ENCODE results near the gene CCL17.
"Not testable (repeated sequence)": the region's sequence is repeated elsewhere in the genome, so short reads cannot be mapped to it uniquely, and the experiment has no call there.

The CCL17 gene

DNA sequence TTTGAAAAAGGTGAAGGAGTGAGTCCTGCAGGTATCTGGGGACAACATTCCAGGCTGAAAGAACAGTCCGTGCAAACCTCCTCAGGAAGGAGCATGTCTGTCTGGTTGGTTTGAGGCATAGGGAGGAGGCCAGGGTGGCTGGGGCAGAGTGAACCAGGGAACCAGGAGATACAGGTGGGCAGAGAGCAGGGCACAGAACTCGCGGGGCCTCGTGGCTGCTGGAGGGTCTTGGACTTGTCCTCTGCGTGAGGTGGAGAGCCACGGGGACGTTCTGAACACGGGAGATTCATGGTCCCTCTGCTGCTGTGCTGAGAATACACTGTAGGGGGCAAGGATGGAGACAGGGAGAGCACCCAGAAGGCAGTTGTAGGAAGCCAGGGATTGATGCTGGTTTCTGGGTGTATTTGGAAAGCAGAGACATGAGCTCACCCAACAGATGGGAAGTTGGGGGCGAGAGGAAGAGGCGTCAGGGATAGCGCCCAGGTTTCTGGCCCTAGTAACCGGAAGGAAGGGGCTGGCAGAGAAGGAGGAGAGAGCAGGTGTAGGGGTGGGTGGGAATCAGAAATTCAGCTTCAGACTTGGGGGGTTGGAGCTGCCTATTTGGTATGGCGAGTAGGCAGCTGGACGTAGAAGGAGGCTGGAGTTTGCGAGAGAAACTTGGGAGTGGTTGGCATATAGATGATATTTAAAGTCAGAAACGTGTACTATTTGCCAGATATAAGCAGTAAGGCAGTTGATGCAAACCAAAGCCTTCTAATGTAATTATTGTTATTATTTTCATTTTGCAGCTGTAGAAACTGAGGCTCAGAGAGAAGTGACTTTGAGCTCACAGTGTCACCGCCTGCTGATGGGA, at the start of gene CCL17:
CCL17 (plus strand) TSS at position 803 of the 853 bp plus-strand sequence. CDS start 9,166 bp downstream, outside the sequence.
- no peak for DNase-seq (ENCODE audit: low read depth)

DNA sequence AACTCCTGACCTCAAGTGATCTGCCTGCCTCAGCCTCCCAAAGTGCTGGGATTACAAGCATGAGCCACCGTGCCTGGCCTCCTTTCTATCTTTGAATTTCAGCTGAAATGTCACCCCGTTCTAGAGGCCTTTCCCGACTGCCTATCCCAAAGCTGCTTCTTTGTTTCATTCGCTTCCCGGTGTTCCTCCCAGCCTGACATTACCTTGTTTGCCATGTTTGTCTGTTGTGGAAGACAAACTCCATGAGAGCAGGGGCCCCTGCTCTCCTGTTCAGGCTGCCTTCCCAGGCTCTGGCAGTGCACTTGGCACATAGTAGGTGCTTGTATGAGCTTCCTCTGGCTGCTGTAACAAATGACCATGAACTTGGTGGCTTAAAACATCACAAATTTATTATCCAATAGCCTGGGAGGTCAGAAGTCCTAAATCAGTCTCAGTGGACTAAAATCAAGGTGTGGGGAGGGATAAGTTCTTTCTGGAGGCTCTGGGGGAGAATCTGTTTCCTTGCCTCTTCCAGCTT, 48.6 kb upstream of the CCL17 start:
- DNase-seq (ENCODE audit: low read depth): no peak

DNA sequence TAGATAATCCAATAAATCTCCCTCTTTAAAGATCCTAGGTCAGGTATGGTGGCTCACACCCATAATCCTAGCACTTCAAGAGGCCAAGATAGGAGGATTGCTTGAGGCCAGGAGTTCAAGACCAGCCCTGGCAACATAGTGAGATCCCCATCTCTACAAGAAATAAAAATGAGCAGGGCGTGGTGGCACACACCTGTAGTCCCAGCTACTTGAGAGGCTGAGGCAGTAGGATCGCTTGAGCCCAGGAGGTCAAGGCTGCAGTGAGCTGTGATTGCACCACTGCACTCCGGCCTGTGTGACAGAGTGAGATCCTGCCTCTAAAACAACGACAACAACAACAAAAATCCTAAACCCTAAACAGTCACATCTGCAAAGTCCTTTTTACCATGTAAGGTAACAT, 48.0 kb upstream of the CCL17 start:
- no peak for DNase-seq (ENCODE audit: low read depth)

DNA sequence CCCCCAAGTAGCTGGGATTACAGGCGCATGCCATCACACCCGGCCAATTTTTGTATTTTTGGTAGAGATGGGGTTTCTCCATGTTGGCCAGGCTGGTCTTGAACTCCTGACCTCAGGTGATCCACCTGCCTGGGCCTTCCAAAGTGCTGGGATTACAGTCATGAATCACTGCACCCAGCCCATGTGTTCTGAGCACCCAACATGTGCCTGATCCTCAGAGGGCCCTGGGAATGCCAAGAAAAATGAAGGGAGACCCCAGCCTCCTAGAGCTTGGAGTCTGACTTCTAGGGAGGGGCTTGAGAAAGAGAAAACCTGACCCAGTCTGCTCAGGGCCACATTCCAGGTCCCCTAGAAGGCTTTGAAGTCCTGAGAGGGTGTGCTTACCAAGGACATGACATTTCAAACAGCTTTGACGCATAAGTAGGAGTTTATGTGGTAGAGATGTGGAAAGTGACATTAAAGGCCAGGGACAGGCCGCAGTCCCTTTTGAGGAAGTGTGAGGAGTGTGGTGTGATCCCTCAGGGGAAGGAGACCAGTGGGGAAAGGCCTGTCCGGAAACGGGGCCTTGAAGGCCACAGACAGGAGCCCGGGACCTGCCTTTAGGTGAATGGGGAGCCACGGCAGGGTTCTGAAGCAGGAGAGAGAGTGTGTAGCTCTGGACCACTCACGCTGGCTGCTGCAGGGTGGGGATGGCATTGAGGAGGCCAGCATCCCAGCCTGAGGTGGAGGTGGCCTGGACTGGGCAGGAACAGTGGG, 47.1 kb upstream of the CCL17 start:
- DNase-seq (ENCODE audit: low read depth): no peak

DNA sequence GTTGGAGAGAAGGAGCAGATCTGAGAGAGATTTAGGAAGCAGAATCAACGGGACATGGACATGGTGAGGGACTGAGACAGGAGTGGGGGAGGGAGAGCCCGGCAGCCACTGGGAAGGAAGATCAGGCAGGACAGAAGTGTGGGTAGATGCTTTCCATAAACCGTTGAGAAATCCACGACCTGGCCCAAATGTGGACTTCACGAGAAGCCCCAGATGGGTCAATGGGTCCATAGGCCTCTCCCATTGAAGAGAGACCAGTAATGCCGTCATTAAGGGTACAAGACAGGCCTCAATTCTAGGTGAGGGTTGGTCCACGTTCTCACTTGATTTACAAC, 46.5 kb upstream of the CCL17 start:
- no peak for DNase-seq (ENCODE audit: low read depth)

DNA sequence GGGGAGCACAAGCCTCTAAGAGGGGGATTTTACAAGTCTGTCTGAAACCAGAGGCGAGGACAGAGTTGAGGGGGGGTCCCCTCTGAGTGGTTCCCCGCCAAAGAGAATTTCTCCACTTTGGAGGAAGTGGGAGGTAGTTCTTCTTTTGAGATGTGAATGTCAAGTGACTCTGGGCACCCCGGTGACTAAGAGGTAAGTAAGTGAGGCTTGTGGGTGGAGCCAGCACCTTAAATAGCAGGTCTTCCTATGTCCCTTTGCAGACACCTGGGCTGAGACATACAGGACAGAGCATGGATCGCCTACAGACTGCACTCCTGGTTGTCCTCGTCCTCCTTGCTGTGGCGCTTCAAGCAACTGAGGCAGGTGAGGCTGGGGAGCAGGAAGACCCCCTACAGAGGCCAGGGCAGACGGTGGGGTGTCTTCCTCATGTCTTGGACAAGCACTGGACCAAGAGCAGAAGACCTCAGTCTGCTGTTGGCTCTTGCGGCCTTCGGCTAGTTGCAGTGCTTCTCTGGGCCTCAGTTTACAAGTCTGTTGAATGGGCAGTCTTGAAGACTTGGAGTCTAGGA, 46.0 kb upstream of the CCL17 start, which contains the start of gene CCL22:
CCL22 (plus strand) TSS at position 257 of the 569 bp plus-strand sequence; CDS start at position 291, 34 bp downstream.
- no peak for DNase-seq (ENCODE audit: low read depth)

DNA sequence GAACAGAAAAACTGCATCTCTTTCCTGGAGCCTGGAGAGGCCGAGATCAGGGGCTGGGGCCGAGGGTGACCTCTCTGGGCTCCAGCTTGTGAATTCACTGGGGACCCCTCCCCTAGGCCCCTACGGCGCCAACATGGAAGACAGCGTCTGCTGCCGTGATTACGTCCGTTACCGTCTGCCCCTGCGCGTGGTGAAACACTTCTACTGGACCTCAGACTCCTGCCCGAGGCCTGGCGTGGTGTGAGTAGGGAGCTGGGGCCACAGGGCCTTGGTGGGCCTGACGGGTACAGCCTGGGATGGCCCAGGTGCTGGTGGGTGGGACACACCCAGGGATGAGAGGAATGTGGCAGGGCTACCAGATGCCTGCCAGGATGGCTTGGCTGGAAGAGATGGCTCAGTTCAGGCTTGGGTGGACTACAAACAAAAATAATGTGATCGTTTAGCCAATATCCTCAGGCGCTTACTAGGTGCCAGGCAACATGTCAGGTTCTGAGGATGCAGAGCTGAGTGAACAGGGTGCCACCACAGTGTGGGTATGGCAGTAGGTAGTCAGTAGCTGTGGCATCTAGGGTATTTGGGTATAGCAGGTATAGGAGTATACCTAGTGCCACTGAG, 44.1 kb upstream of the CCL17 start:
- DNase-seq (ENCODE audit: low read depth): no peak

DNA sequence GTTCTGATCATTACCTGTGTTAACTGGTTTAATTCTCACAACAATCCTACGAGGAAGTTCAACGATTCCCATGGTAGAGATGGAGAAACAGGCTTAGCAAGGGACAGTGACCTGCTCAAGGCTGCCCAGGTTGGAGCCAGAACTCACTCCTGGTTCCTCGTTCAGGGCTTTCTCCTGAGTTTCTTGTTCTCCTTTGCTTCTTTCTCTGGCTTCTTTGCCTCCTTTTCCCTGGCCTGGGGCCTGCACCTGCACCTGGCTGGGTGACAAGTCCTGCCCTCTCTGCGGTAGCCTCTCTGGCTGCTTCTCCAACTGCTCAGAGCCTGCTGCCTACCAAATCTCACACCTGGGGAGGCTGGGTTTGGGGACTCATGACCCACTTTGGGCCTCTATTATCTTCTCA, 43.2 kb upstream of the CCL17 start:
- DNase-seq (ENCODE audit: low read depth): no peak

DNA sequence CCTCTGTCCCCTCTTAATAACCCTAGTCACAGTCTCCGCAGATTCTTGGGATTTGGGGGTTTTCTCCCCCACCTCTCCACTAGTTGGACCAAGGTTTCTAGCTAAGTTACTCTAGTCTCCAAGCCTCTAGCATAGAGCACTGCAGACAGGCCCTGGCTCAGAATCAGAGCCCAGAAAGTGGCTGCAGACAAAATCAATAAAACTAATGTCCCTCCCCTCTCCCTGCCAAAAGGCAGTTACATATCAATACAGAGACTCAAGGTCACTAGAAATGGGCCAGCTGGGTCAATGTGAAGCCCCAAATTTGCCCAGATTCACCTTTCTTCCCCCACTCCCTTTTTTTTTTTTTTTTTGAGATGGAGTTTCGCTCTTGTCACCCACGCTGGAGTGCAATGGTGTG, 40.4 kb upstream of the CCL17 start:
- no peak for DNase-seq (ENCODE audit: low read depth)

DNA sequence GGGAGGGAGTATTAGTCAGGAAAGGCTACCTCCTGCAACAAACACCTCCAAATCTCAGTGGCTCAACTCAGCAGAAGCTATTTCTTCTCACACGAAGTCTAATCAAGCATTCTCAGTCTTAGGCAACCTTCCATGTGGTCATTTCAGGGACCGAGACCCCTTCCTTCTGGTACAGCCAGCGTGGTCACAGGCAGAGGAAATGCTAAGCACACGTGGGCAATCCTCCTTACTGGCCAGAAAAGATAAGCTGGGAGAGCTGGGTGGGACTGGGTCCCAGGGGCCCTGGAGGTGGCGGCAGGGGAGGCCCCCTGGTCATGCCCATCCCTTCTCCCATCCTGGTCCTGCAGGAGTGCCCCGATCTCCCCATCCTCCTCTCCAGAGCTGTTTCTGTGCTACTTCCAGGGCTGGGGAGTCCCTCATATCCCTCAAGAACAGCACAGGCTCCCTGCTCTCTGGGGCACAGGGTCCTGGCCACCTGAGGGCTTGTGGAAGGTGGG, 38.0 kb upstream of the CCL17 start:
- peak; percentile 40 for DNase-seq (ENCODE audit: low read depth)

DNA sequence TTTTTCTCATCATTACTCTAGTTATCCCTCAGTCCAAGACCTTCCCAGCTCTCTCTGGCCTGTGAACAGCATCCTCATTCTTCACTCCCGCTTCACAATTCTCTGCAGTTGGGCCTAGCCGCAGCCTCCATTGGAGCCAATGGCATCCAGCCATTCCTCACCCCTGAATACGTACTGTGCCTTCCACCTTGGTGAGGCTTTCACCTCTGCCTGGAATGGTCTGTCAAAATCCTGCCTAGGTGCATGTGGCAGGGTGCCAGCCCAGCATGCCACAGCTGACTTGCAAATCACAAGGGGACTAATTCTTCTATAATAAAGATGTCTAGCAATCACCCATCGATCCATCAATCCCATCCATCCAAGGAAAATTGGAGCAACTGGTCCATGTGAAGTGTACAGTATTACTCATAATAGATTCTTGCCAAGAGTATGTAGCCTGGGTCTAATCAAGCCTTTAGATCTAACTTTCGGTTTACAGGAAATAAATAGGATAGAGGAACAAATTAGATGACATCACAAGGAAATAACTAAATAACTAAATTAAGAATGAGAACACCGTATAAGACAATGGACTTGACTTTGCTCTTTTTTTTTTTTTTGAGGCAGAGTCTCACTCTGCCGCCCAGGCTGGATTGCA, 37.3 kb upstream of the CCL17 start:
- no peak for DNase-seq (ENCODE audit: low read depth)

DNA sequence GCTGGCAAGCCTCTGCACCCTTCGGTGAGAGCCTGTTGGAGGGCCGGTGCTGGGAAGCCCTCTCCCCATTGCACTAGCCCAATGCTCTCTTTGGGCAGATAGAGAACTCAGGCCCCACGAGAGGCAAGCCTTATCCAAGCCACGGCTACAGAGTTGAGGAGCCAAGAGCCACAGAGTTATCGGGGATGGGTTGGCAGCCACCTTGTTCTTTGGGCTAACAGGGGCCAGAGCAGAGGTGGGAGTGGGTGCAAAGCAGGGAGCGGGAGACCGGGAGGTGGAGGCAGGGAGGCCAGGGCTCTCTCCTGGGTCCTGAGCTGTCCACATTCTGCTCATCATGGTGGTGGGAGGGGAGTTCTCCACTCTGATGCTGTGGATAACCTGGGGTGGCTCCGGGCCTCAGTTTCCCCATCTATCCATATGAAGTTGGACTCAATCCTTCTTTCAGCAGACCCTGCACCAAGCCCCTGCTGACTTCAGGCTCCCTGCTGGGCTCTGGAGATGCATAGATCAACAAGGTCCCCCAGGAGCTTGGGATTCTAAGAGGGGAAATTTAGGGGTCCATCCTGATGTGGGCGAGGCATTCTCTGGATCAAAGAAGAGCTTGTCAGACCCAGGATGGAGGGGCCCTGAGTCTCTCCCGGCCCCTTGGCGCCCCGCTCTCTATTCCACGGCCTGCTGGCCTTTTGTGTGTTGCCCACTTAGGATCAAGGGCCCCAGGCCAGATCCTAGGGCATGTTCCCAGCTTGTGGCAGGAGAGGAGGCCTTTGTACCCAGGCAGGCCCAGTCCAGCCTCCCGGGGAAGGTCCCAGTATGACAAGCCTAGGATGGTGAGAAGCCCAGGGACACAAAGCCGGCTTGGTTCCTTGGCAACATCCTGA, 32.8 kb upstream of the CCL17 start:
- no peak for DNase-seq (ENCODE audit: low read depth)

DNA sequence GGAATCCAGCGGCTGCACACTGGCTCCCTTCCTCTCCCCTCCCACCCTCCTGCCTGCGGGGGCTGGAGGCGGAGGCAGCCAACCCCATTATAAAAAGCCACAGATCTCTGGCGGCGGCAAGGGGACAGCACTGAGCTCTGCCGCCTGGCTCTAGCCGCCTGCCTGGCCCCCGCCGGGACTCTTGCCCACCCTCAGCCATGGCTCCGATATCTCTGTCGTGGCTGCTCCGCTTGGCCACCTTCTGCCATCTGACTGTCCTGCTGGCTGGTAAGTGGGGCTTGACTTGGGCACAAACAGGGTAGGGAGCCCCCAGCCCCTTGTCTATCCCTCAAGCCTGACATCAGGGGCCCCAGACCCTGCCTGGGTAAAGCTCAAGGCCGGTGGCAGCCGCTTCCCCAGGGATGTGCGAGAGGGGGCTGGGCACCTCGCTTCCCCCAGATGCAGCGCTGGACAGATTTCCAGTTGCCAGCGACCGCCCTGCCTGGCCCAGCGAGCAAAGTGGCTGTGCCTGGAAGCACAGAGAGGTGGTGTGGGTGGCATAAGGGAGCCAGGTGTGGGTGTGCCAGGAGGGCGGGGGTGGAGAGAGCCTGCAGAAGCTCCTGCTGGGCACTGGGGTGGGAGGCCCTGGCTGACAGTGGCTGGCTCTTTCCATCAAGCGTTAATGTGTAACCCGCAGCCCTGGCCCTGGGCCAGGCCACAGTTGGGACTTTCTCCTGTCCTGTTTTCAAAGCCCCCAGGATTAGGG, 32.0 kb upstream of the CCL17 start, which contains the start of gene CX3CL1:
CX3CL1 (plus strand) TSS at position 119 of the 745 bp plus-strand sequence; CDS start at position 198, 79 bp downstream.
- no peak for DNase-seq (ENCODE audit: low read depth)

DNA sequence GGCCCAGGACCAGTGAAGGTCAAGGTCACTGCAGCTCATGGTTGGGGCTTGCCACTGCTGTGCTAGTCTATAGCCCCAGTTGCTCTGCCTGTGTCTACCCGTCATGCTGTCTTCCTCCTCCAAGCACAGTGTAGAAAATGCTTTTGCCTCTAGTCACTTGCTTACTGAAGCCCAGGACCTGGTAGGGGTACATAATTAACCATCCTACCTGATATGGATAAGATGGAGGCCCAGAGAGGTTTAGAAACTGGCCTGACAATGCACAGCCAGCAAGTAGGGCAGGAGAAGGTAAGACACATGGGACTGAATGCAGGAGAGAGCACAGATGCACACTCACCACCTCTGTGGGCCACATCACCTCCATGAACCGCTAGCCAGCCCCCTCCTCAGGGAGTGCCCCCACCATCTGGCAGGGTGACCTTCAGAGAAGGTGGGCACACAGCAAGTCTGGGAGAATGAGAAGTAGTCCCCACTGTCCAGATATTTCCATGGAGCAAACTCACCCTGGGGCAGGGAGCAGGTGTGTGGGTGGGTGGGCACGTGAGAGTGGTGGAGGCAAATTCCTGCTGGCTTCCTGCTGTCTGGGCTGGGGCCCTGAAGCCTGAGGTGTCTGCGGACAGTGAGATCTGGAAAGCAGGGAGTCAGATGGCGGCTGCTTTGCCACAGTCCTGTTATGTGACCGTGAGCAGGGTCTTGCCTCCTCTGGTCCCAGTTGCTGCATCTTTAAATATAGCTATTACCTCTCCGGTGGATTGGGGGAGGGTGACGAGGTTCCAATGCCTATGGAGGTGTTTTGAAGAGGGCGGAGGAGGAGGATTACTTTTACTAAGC, 31.2 kb upstream of the CCL17 start:
- no peak for DNase-seq (ENCODE audit: low read depth)

DNA sequence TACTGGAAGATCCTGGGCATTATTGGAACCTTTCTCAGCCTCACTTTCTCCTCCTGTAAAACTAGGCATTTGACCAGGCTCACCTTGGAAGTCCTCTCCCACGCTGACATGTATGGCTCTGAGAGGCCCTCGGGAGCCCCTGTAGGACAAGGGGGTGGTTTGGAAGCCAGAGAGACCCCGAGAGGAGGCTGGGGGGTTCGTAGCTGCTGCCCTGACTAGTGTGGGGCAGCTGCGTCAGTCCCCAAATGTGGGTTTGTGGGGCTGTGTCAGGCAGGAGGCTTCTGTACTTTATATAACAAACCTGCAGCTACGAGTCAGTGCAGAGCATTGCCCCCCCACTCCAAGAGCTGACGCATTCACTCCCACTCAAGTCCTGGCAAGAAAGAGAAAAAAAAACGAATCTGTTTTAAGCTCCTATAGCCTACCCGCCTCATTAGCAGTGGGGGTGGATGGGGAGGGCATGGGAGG, 30.5 kb upstream of the CCL17 start:
- no peak for DNase-seq (ENCODE audit: low read depth)

DNA sequence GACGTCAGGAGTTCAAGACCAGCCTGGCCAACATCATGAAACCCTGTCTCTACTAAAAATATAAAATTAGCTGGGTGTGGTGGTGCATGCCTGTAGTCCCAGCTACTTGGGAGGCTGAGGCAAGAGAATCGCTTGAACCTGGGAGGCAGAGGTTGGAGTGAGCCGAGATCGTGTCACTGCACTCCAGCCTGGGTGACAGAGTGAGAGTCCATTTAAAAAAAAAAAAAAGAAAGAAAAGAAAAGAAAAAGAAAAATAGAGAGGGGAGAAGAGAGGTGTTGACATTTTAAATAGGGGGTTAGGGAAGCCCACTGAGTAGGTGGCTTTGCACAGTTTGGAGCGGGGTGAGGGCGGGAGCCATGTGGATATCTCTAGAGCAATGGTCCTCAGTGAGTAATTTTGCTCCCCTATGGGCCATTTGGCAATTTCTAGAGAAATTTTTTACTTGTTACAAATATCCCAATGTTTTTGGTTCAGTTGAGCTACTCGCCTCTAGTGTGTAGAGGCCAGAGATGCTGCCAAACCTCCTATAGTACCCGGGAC, 29.6 kb upstream of the CCL17 start:
- DNase-seq (ENCODE audit: low read depth): not testable (repeated sequence)

DNA sequence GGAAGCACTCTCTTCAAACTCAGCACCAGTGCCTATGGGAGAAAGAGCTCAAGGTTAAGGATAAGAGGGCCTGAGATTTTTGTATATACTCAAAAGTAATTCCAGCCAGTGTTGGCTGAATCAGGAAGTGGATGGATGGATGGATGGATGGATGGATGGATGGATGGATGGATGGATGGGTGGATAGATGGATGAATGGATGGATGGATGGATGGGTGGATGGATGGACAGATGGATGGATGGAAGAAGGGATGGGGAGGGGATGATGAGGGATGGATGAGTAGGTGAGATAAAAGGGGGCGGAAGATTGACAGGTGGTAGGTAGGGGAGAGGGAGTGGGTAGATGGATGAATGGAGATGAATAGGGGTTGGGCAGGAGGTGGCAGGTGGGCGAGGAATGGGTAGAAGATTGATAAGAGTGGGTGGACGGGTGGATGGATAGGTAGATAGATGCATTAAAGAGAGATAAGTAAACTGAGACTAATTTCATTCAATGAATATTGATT, 28.2 kb upstream of the CCL17 start:
- DNase-seq (ENCODE audit: low read depth): no peak

Data from CMK (cell line).